Measurements from ENCODE around the gene ADGRB3. TPM values are rescaled to one million over a fixed set of nuclear protein-coding genes. Genes with fewer than 3 reads are reported as not detected.

ADGRB3 gene
- total and polyA plus RNA-seq, 2 donors (not counting 3 experiments of a cell fraction or from before 2014, with no cell fraction given) = not detected

DNA sequence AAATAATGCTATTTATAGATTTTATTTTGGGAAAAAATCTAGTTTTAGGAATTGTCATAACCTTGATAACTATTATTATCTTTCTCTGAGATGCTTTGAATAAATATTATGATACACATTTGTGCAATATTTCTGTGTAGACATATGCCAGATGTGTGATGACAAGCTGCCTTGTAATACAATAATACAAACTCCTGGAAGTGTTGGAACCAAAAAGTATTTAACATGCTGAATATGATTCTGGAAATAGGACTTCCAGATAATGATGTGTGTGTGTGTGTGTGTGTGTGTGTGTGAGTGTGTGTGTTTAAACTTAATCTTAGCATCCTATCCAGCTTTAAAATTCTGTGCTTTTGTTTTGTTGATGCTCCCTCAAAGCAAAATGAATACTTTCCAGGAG, 233.6 kb downstream of the ADGRB3 start:
- BruUV-seq (replicated peaks) = no TSS peak
- DNase-seq (ENCODE audit: low read depth, low spot score) (no peak), FAIRE-seq (no peak)
- intact Hi-C loops (cut with micrococcal nuclease) = no loop called here
- Histone ChIP-seq H3K27ac (ENCODE audit: insufficient read depth, low read depth, low read length) (no peak overlapping the region), H3K27me3 (ENCODE audit: control insufficient read depth in 2 of 2, insufficient read depth in 2 of 2, low read length in 2 of 2) (no peaks in the 10 kb centered on the region), H3K9me1 (replicated peaks; ENCODE audit: control insufficient read depth, extremely low read depth, insufficient read depth, low read length) (no peaks in the 10 kb centered on the region), H3K9ac (replicated peaks; ENCODE audit: extremely low read depth, insufficient read depth, low read length) (no peak overlapping the region), H2AFZ (ENCODE audit: low read depth, low read length) (no peak overlapping the region), H3K79me2 (ENCODE audit: control insufficient read depth, insufficient read depth, low read length) (no peaks in the 10 kb centered on the region), H3K4me2 (ENCODE audit: insufficient read depth, low read length) (no peak overlapping the region), H3K4me1 (ENCODE audit: control insufficient read depth, extremely low read depth, insufficient read depth, low read length) (no peaks in the 10 kb centered on the region), H4K20me1 (replicated peaks; ENCODE audit: control insufficient read depth, extremely low read depth, insufficient read depth, low read length) (no peaks in the 10 kb centered on the region), H3K9me3 (replicated peaks; ENCODE audit: control insufficient read depth, insufficient read depth, low read length) (peaks cover 2% of the 10 kb centered on the region), H3K4me3 (replicated peaks in 1 of 3; ENCODE audit: insufficient read depth in 1 of 3, low read depth in 1 of 3, low read length in 3 of 3) (no peak overlapping the region), H3K36me3 (ENCODE audit: control insufficient read depth in 2 of 2, extremely low read depth in 1 of 2, insufficient read depth in 2 of 2, low read length in 2 of 2) (no peaks in the 10 kb centered on the region)
- no peak for TF ChIP-seq POLR2A (IDR thresholded peaks at IDR 0.05; ENCODE audit: low read depth, low read length)
- no peak for TF ChIP-seq FOS (IDR thresholded peaks at IDR 0.05; ENCODE audit: borderline replicate concordance, insufficient read depth, low read length)
- no peak for TF ChIP-seq JUN (IDR thresholded peaks at IDR 0.05; ENCODE audit: borderline replicate concordance, insufficient read depth, insufficient read length, low read depth)
- TF ChIP-seq, protein P1, sequence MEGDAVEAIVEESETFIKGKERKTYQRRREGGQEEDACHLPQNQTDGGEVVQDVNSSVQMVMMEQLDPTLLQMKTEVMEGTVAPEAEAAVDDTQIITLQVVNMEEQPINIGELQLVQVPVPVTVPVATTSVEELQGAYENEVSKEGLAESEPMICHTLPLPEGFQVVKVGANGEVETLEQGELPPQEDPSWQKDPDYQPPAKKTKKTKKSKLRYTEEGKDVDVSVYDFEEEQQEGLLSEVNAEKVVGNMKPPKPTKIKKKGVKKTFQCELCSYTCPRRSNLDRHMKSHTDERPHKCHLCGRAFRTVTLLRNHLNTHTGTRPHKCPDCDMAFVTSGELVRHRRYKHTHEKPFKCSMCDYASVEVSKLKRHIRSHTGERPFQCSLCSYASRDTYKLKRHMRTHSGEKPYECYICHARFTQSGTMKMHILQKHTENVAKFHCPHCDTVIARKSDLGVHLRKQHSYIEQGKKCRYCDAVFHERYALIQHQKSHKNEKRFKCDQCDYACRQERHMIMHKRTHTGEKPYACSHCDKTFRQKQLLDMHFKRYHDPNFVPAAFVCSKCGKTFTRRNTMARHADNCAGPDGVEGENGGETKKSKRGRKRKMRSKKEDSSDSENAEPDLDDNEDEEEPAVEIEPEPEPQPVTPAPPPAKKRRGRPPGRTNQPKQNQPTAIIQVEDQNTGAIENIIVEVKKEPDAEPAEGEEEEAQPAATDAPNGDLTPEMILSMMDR (IDR thresholded peaks at IDR 0.05; ENCODE audit: extremely low read depth in 1 of 2, insufficient read depth in 1 of 2, low read depth in 1 of 2, low read length in 2 of 2) = no peak
- no peak for TF ChIP-seq EZH2 (IDR thresholded peaks at IDR 0.05; ENCODE audit: borderline replicate concordance, low read depth, low read length, severe bottlenecking)
- TF ChIP-seq POLR2AphosphoS5 (IDR thresholded peaks at IDR 0.05; ENCODE audit: insufficient read depth, low read depth, low read length) = no peak
- no peak for TF ChIP-seq MYC (IDR thresholded peaks at IDR 0.05; ENCODE audit: low read depth, low read length)
- TF ChIP-seq MAX (IDR thresholded peaks at IDR 0.05; ENCODE audit: insufficient read depth, insufficient read length) = no peak
- no peak for TF ChIP-seq GATA2 (IDR thresholded peaks at IDR 0.05; ENCODE audit: insufficient read depth, insufficient read length, low read depth, low read length)
- ChIA-PET POLR2A (no interaction called here), CTCF (no interaction called here)
- dilution Hi-C loops (cut with MboI; ENCODE audit: extremely low pct_ligation_motif_present, low sequenced_read_pairs) = no loop called here
